Measurements from ENCODE around the gene TRPM2.

Gene TRPM2

DNA sequence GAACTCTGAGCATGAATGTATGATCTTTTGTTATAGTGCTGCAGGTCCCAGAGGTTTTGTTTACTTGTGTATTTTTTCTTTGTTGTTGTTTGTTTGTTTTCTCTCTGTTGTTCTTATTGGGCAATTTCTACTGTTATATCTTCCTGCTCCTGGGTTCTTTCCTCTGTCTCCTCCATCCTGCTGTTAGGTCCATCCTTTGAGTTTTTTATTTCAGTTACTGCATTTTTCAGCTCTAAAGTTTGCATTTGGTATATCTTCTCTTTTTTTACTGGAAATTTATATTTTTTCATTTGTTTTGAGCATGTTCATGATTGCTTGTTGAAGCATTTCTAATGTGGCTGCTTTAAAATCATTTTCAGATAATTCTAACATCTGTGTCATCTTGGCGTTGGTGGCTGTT is 9.9 kb downstream of the TRPM2 start:
- no peak for TF ChIP-seq ZNF274 (IDR thresholded peaks at IDR 0.05; ENCODE audit: low read depth, low read length)

DNA sequence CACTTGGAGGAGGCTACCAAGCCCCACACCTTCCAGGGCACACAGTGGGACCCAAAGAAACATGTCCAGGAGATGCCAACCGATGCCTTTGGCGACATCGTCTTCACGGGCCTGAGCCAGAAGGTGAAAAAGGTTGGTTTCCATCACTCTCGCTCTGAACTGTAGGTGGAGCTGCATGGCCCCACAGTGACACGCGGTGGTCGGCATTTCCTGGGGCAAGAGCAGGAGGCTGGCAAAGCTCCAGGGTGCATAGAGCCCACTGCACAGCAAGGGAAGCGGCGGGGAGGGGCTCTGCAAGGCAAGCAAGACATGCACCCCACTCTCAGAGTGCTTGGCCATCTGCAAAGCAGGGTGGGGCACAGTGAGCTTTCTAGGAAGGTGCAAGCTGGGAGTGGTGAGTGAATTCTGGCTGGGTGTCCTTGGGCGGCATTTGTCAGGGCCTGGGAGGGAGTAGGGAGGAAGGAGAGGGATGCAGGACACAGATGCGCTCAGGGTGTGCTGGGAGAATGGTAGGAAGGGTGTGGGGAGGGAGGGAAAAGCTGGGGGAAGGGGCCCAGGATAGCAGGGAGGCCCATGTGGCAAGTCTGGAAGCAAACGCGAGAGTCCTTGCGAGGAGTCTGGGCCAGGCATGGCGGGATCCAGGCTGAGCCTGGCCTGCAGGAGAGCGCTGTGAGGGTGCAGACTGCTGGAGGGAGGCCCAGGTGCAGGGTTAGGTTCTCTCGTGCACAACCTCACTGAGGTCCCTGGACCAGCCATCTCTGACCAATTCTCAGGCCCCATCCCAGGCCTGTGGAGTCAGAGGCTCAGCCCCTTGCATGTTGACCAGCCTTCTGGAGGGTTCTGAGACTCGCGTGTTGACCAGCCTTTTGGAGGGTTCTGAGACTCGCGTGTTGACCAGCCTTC is 11.0 kb downstream of the TRPM2 start:
- no peak overlapping the region for H3K4me3 ChIP-seq (ENCODE audit: low read length)
- no peak for TF ChIP-seq ZNF274 (IDR thresholded peaks at IDR 0.05; ENCODE audit: low read depth, low read length)

More for the DNA sequence above, 9.9 kb downstream of the TRPM2 start:
- no peak overlapping the region for H3K4me3 ChIP-seq (ENCODE audit: low read length)

DNA sequence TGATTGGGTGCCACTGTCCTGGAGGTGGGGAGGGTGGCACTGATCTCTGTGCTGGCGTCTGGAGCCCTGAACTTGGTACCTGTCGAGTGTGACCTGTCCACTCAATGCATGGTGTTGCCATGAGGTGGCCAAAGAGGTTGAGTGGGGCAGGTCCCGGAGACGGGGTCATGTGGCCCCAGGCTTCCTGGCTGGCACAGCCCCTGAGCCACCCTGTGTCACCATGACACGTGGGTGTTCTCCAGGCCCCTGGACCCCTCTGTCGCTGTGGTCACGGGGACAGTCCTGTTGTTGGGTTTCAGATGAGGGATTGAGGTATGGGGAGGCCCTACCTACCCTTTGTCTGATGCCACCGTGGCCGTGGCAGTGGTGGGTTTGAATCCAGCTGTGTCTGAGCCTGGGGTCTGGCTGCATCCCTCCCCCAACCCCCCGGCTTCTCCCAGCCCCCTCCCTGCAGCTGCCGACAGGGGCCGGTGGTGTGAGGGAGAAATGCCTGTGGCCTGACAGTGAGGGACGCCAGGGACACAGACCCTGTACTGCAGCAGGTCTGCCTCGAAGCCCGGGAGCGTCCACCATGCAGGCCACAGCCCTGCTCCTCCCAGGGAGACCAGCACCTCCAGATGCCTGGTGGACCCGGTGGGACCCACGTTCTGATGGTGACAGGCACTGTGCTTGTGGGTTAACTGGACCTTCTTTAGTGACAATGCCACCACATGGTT is 12.0 kb downstream of the TRPM2 start:
- TF ChIP-seq ZNF274 (IDR thresholded peaks at IDR 0.05; ENCODE audit: low read depth, low read length) = no peak
- H3K4me3 ChIP-seq (ENCODE audit: low read length) = no peak overlapping the region

DNA sequence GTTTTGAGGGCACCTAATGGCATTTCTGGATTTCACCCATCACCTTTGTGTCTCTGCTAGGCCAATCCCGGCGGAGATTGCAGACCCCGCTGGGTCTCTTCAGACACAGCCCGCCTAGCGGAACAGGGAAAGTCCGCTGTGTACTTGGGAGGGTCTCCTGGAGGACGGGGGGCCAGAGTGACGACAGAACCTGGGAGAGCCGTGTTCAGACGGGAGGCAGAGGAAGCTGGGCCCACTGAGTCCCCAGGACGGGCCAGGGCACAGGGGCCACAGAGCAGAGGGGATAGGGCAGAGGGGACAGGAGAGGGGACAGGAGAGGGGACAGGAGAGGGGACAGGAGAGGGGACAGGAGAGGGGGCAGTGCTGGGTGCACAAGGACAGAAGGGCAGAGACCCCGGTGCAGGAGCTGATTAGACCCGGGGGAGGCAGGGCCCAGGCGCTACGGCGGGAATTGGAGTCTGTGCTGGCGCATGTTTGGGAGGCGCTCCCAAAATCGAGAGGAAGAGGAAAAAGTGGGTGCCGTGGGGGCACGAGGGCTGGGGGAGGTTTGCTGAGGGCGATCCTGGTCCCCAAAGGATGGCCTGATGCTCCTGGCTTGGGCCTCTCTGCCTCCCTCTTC is 12.7 kb downstream of the TRPM2 start:
- H3K4me3 ChIP-seq (ENCODE audit: low read length) = no peak overlapping the region
- TF ChIP-seq ZNF274 (IDR thresholded peaks at IDR 0.05; ENCODE audit: low read depth, low read length) = no peak

DNA sequence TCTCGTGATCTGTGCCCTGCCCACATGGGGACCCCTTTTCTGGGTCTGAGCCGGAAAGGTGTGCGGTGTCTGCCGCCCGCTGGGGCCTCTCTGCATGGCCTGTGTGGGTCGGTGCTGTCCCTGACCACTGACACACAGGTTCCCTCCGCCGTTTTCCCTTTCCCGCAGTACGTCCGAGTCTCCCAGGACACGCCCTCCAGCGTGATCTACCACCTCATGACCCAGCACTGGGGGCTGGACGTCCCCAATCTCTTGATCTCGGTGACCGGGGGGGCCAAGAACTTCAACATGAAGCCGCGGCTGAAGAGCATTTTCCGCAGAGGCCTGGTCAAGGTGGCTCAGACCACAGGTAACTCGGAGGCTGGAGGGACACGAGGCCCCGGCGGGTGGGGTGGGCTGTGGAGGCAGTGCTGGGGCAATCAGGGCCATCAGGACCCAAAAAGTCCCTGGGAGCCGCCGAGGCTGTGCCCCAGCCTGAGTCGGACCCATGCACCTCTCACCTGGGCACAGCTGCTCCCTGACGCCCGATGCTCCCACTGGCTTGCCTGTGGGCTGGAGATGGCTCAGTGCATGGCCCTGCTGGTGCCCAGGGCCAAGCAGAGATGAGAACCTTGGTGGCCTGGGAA is 13.3 kb downstream of the TRPM2 start:
- no peak for TF ChIP-seq ZNF274 (IDR thresholded peaks at IDR 0.05; ENCODE audit: low read depth, low read length)
- H3K4me3 ChIP-seq (ENCODE audit: low read length) = no peak overlapping the region

DNA sequence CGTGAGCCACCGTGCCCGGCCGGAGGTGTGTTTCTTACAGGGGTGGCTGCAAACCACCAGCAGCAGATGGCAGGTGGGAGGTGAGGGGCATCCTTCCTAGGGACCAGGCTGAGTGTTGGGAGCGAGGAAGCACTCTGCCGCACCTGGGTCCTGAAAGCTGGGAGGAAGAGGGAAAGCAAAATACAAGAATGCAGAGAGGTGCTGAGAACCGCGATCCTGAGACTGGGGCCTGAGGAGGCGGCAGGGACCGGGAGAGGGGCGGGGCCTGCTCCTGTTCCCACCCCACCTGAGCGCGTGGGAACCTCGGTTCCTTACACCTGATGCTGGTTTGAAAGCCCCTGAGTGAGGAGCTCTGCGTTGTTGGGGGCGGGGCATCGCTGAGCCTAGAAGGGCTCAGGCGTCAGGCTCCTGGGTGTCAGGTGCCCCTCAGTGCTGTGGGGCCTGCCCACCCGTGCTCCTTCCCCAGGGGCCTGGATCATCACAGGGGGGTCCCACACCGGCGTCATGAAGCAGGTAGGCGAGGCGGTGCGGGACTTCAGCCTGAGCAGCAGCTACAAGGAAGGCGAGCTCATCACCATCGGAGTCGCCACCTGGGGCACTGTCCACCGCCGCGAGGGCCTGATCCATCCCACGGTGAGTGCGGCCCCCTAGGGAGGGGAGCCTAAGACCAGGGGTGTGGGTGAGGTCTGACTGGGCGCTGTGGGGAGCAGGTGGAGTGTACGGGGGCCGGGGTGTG is 15.5 kb downstream of the TRPM2 start:
- TF ChIP-seq ZNF274 (IDR thresholded peaks at IDR 0.05; ENCODE audit: low read depth, low read length) = no peak
- H3K4me3 ChIP-seq (ENCODE audit: low read length) = no peak overlapping the region

DNA sequence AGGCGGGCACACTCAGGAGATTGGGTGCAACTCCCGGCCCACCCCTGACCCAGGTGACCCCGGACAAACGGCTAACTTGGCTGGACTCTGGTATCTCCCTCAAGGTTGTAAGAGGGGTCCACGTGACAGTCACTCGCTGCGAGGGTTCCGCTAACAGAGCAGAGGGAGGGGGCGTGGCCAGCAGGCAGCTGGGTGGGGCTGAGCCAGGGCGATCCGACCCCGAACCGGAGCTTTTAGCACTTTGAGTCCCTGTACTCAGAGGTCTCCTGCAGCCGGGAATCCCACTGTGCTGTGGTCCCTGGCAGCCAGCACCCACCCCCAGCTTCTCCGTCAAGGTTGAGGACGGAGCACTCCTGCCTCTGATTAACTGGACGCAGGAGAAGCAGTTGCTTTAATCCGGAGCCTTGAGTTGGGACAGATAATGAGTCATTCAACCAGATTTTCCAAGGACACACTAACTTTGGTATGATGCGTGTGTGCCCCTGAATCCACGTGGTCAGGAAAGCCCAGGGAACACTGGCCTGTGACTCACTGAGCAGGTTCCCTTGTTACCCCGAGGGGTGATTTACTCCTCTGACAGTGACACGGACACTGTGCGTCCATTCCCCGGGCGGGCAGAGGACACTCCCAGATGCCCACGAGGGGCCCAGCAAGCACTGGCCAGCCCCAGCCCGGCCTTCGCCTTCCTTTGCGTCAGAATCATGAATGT is 16.8 kb downstream of the TRPM2 start:
- TF ChIP-seq ZNF274 (IDR thresholded peaks at IDR 0.05; ENCODE audit: low read depth, low read length) = no peak
- H3K4me3 ChIP-seq (ENCODE audit: low read length) = no peak overlapping the region

DNA sequence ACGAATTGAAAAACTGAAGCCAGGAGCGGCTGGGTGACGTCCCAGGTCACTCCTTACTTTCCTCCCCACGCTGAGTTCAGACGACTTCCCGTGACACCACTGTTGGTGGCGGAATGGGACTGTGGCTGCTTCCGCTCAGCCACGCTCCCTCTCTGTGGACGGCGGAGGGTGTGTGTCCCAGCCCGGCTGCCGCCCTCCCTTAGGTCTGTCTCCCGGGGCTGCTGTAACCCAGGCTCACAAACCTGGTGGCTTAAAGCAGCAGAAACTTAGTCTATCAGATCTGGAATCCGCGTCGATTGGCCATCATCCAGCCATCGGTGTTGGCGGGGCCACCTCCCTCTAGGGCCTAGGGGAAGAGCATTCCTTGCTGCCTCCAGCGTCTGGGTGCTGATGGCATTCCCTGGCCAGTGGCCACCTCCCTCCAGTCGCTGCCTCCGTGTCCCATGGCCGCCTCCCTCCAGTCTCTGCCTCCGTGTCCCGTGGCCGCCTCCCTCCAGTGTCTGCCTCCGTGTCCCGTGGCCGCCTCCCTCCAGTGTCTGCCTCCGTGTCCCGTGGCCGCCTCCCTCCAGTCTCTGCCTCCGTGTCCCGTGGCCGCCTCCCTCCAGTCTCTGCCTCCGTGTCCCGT is 17.5 kb downstream of the TRPM2 start:
- H3K4me3 ChIP-seq (ENCODE audit: low read length) = no peak overlapping the region

DNA sequence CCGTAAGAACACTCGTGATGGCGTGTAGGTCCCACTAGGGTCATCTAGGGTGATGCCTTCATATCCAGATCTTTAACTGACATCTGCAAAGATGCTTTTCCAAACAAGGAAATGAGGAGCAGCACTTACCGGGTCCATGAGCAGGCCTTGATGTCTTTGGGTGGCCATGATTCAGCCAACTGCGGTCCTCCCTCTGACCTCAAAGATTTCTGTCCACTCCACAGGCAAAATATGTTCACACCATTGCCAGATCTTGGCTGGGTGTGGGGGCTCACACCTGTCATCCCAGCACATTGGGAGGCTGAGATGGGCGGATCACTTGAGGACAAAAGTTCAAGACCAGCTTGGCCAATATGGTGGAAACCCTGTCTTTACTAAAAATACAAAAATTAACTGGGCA is 18.2 kb downstream of the TRPM2 start:
- TF ChIP-seq ZNF274 (IDR thresholded peaks at IDR 0.05; ENCODE audit: low read depth, low read length) = no peak
- no peak overlapping the region for H3K4me3 ChIP-seq (ENCODE audit: low read length)

More for the DNA sequence above, 17.5 kb downstream of the TRPM2 start:
- no peak for TF ChIP-seq ZNF274 (IDR thresholded peaks at IDR 0.05; ENCODE audit: low read depth, low read length)

DNA sequence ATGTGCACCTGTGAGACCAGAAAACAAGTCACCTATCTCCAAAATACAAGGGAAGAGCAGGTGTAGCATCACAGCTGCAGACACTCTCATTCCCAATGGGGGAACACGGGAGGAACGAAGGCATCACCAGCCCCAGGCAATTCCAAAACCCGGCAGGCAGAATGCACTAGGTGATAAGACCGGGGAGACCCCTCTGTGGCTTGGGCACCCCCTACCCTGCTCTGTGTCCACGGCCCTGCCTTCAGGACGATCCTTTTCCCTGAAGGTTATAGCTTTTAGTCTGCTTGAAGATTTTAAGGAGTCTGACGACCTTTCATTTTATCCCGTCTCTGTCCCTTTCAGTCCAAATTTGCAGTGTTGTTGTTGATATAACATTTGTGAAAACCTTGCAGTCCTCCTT is 19.2 kb downstream of the TRPM2 start:
- H3K4me3 ChIP-seq (ENCODE audit: low read length) = no peak overlapping the region
- no peak for TF ChIP-seq ZNF274 (IDR thresholded peaks at IDR 0.05; ENCODE audit: low read depth, low read length)

DNA sequence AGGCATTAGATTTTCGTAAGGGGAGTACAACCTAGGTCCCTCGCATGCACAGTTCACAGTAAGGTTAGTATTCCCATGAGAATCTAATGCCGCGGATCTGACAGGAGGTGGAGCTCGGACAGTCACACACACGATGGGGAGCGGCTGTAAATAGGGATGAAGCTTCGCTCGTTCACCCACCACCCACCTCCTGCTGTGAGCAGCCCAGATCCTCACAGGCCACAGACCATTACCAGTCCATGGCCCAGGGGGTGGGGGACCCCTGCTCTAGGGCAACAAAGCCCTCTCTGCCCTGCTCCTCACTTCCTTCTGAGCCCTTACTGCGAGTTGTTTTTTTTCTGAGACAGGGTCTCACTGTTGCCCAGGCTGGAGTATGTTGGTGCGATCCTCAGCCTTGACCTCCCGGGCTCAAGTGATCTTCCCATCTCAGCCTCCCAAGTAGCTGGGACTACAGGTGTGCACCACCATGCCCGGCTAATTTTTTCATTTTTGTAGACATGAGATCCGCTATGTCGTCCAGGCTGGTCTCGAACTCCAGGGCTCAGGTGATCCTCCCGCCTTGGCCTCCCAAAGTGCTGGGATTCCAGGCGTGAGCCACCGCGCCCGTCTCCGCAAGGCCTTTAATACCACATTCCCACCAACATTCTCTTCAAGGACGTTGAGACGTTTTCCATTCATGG is 21.3 kb downstream of the TRPM2 start:
- H3K4me3 ChIP-seq (ENCODE audit: low read length) = no peak overlapping the region
- no peak for TF ChIP-seq ZNF274 (IDR thresholded peaks at IDR 0.05; ENCODE audit: low read depth, low read length)

DNA sequence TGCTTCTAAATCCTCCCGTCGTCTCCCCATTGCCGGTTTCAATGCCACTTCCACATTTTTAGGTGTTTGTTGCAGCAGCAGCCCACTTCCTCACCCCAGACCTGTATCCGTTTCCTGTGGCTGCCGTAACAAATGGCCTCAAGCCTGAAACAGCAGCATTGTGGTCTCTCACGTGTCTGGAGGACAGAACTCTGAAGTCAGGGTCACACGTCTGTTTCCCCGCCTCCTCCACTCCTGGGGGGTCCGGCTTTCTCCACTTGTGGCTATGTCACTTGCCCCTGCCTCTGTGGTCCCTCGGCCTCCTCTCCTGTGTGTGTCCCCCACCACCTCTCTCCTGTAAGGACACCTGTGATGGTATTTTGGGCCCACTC is 21.8 kb downstream of the TRPM2 start:
- TF ChIP-seq ZNF274 (IDR thresholded peaks at IDR 0.05; ENCODE audit: low read depth, low read length) = no peak
- no peak overlapping the region for H3K4me3 ChIP-seq (ENCODE audit: low read length)
